Neuronal stem cell (in vitro differentiated cells): ENCODE data around the gene MUC6.

Source experiments
- DNase-seq: peaks from one replicate; pipeline ENCODE4 v3.0.0-alpha.2; 2013; ENCODE audit warnings: low spot score
- H2AFZ ChIP-seq: one replicate; pipeline ENCODE4 v1.6.1; 2013; ENCODE audit warnings: mild to moderate bottlenecking, low read length, inconsistent platforms
- H2AK5ac ChIP-seq: 2 replicates; pipeline ENCODE4 v1.6.1; 2013; ENCODE audit warnings: low read depth, mild to moderate bottlenecking, inconsistent platforms, low read length, moderate library complexity, mixed read lengths
- H2BK120ac ChIP-seq: 2 replicates; pipeline ENCODE4 v1.6.1; 2013; ENCODE audit warnings: low read depth, mild to moderate bottlenecking, inconsistent platforms, low read length, moderate library complexity, mixed read lengths
- H2BK12ac ChIP-seq: one replicate; pipeline ENCODE4 v1.6.1; 2013; ENCODE audit warnings: low read length, inconsistent platforms
- H2BK15ac ChIP-seq: 2 replicates; pipeline ENCODE4 v1.6.1; 2013; ENCODE audit warnings: mild to moderate bottlenecking, low read length, inconsistent platforms, mixed read lengths
- H2BK5ac ChIP-seq: one replicate; pipeline ENCODE4 v1.6.1; 2013; ENCODE audit warnings: inconsistent platforms, mild to moderate bottlenecking, low read length, moderate library complexity
- H3K14ac ChIP-seq: one replicate; pipeline ENCODE4 v1.6.1; 2013; ENCODE audit warnings: low read length, inconsistent platforms
- H3K18ac ChIP-seq: 2 replicates; pipeline ENCODE4 v1.6.1; 2013; ENCODE audit warnings: low read length, inconsistent platforms
- H3K23ac ChIP-seq: 2 replicates; pipeline ENCODE4 v1.6.1; 2013; ENCODE audit warnings: low read depth, mild to moderate bottlenecking, mixed read lengths, low read length, inconsistent platforms; ENCODE audit not compliant: poor library complexity
- H3K27ac ChIP-seq: replicated peaks from 3 replicates; pipeline ENCODE4 v1.5.1; 2013; ENCODE audit warnings: low read length, inconsistent platforms
- H3K27me3 ChIP-seq, 3 experiments: 2 replicates each; pipeline ENCODE4 v1.6.1; 2013; ENCODE audit warnings: low read length in 3 of 3, mild to moderate bottlenecking in 2 of 3, inconsistent platforms in 1 of 3, low read depth in 1 of 3, mixed read lengths in 1 of 3, moderate library complexity in 1 of 3; ENCODE audit not compliant: control insufficient read depth in 3 of 3, insufficient read depth in 3 of 3
- H3K36me3 ChIP-seq, 2 donors: replicated peaks in 1 of 2; 2 replicates each; pipeline ENCODE4 v1.6.1; 2013; ENCODE audit warnings: low read length in 2 of 2; ENCODE audit not compliant: control insufficient read depth in 2 of 2, insufficient read depth in 2 of 2
- H3K4ac ChIP-seq: 2 replicates; pipeline ENCODE4 v1.6.1; 2013; ENCODE audit warnings: inconsistent platforms, mild to moderate bottlenecking, low read length, moderate library complexity
- H3K4me1 ChIP-seq, 2 donors: 1 replicate in 1 of 2; 2 replicates in 1 of 2; pipeline ENCODE4 v1.6.1; 2013; ENCODE audit warnings: low read length in 2 of 2, low read depth in 1 of 2; ENCODE audit not compliant: control insufficient read depth in 2 of 2, insufficient read depth in 1 of 2
- H3K4me2 ChIP-seq: one replicate; pipeline ENCODE4 v1.6.1; 2013; ENCODE audit warnings: mild to moderate bottlenecking, low read length, inconsistent platforms; ENCODE audit not compliant: insufficient read depth, poor library complexity, severe bottlenecking
- H3K4me3 ChIP-seq, 2 donors: 2 replicates each; pipeline ENCODE4 v1.5.1; 2013; ENCODE audit warnings: low read length in 2 of 2, mild to moderate bottlenecking in 2 of 2, inconsistent platforms in 1 of 2, moderate library complexity in 1 of 2
- H3K79me1 ChIP-seq: one replicate; pipeline ENCODE4 v1.6.1; 2013; ENCODE audit warnings: low read depth, mild to moderate bottlenecking, inconsistent platforms, low read length, moderate library complexity
- H3K9ac ChIP-seq: one replicate; pipeline ENCODE4 v1.6.1; 2013; ENCODE audit warnings: mild to moderate bottlenecking, low read depth, low read length, inconsistent platforms; ENCODE audit not compliant: poor library complexity
- H3K9me3 ChIP-seq, 2 donors: replicated peaks in 1 of 2; 2 replicates each; pipeline versions ENCODE3 to v1.6.1; 2013; ENCODE audit warnings: low read length in 2 of 2, mild to moderate bottlenecking in 2 of 2, inconsistent platforms in 1 of 2, low read depth in 1 of 2, mixed read lengths in 1 of 2, moderate library complexity in 1 of 2; ENCODE audit not compliant: control insufficient read depth in 2 of 2, insufficient read depth in 1 of 2
- H4K8ac ChIP-seq: one replicate; pipeline ENCODE4 v1.6.1; 2013; ENCODE audit warnings: low read depth, mild to moderate bottlenecking, inconsistent platforms, low read length, moderate library complexity
- H4K91ac ChIP-seq: one replicate; pipeline ENCODE4 v1.6.1; 2013; ENCODE audit warnings: low read length, low read depth, mild to moderate bottlenecking, inconsistent platforms; ENCODE audit not compliant: poor library complexity
- WGBS, 2 donors: extraction: QIAGEN DNeasy Blood & Tissue Kit; methylation state at CpG; one replicate each; pipeline ENCODE4 v1.1.7; 2013; ENCODE audit warnings: missing lambda C conversion rate in 2 of 2, mixed read lengths in 1 of 2; ENCODE audit not compliant: insufficient read length in 2 of 2, insufficient replicate concordance in 1 of 2; ENCODE audit errors: extremely low coverage in 2 of 2; 5-methylcytosine and 5-hydroxymethylcytosine counted together

Gene MUC6

GRCh38 chr11:1033016-1033798, 3.3 kb downstream of the MUC6 start:
- no peak for DNase-seq
- Histone ChIP-seq H3K4me3 (no peak overlapping the region), H3K27ac (peak overlapping the region; percentile 16), H2BK15ac (no peak overlapping the region), H3K14ac (peak overlapping the region; percentile 91), H4K91ac (no peak overlapping the region), H2BK12ac (no peak overlapping the region), H3K4ac (peak overlapping the region; percentile 66), H2AK5ac (peak overlapping the region; percentile 94), H3K36me3 (no peaks in the 10 kb centered on the region), H3K4me2 (no peak overlapping the region), H3K18ac (peak overlapping the region; percentile 65), H4K8ac (peak overlapping the region; percentile 93), H3K9me3 (peaks cover 0 to 5% of the 10 kb centered on the region in 2 donors), H2BK5ac (no peak overlapping the region), H3K4me1 (peaks cover 0 to 6% of the 10 kb centered on the region in 2 donors), H3K79me1 (no peaks in the 10 kb centered on the region), H2AFZ (no peak overlapping the region), H3K23ac (peak overlapping the region; percentile 12), H3K27me3 (peaks cover 0 to 2% (median 0%) of the 10 kb centered on the region in 3 experiments), H2BK120ac (no peak overlapping the region), H3K9ac (no peak overlapping the region)
- no CpG with 5 or more reads among the region's 38 CpGs for WGBS, 2 donors

- Histone ChIP-seq H3K27ac (no peak overlapping the region), H3K27me3 (peaks cover 0 to 2% (median 0%) of the 10 kb centered on the region in 3 experiments), H3K14ac (peak overlapping the region; percentile 91), H3K36me3 (no peaks in the 10 kb centered on the region), H2BK120ac (no peak overlapping the region), H3K9ac (peak overlapping the region; percentile 39), H3K4me3 (peak overlapping the region in 1 of 2 donors; percentile 69), H3K4ac (no peak overlapping the region), H2BK5ac (no peak overlapping the region), H2BK12ac (peak overlapping the region; percentile 91), H4K8ac (peak overlapping the region; percentile 52), H3K23ac (peak overlapping the region; percentile 1), H3K9me3 (peaks cover 0 to 5% of the 10 kb centered on the region in 2 donors), H3K4me1 (peaks cover 0 to 6% of the 10 kb centered on the region in 2 donors), H4K91ac (no peak overlapping the region), H3K79me1 (no peaks in the 10 kb centered on the region), H3K18ac (peak overlapping the region; percentile 42), H3K4me2 (no peak overlapping the region), H2BK15ac (no peak overlapping the region), H2AK5ac (no peak overlapping the region), H2AFZ (no peak overlapping the region)
- 100% methylated on average over 2 of the region's 12 CpGs; no CpG with 5 or more reads in 1 of the 2 donors for WGBS, 2 donors
- DNase-seq = no peak
These were observed 4.1 kb downstream of the MUC6 start for GRCh38 chr11:1032310-1032891.

DNA sequence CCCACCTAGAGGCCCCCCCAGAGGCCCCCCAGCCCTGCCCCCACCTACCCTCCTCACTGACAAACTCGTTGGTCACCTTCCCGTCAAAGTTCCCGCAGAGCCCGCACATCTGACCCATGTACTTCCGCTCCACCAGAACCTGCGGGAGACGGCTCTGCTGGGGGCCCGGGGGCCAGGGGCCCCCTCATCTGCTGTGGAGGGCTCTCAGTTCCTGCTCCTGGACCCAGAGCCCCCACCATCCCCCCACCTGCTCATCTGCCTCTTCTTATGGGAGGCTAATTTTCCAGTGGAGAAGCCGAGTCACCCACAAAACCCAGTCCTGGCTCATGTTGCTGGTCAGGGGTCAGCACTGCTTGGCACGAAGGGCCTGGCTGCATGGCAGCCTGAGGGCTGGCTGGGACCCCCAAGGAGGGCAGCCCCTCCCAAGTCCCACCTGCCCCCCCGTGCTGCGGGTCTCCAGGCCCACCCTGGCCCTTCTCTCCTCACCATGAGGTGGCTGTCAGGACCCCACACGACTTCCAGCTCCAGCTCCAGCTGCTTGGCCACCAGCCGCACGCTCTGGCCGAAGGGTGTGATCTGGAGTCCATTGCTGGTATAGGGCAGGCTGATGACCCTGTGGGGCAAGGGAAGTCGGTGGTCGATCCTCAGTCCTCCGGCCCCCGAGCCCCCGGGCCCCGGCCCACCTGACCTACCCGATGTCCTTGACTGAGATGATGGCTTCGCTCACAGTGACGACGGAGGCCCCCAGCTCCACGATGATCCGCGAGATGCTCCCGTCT, 5.2 kb downstream of the MUC6 start:
- WGBS, 2 donors = no CpG with 5 or more reads among the region's 30 CpGs
- Histone ChIP-seq H3K4me1 (peaks cover 0 to 6% of the 10 kb centered on the region in 2 donors), H2BK12ac (peak overlapping the region; percentile 84), H3K4me2 (no peak overlapping the region), H3K79me1 (no peaks in the 10 kb centered on the region), H3K4me3 (no peak overlapping the region), H3K23ac (peak overlapping the region; percentile 1), H3K27me3 (peaks cover 0 to 2% (median 0%) of the 10 kb centered on the region in 3 experiments), H3K4ac (no peak overlapping the region), H2AFZ (no peak overlapping the region), H3K18ac (peak overlapping the region; percentile 67), H3K36me3 (no peaks in the 10 kb centered on the region), H2BK15ac (no peak overlapping the region), H4K8ac (no peak overlapping the region), H3K9ac (no peak overlapping the region), H3K27ac (no peak overlapping the region), H2BK120ac (no peak overlapping the region), H2AK5ac (peak overlapping the region; percentile 74), H2BK5ac (peak overlapping the region; percentile 24), H3K14ac (peak overlapping the region; percentile 56), H3K9me3 (peaks cover 0 to 5% of the 10 kb centered on the region in 2 donors), H4K91ac (no peak overlapping the region)
- no peak for DNase-seq
